Skeletal muscle cell (primary cell): ENCODE results near the gene TACR2.

Experiments
- DNase-seq: peaks from one replicate; pipeline ENCODE4 v3.0.0-alpha.2; 2010; ENCODE audit warnings: low read depth
- H3K4me3 ChIP-seq: 2 replicates; pipeline ENCODE4 v1.5.1; 2011; ENCODE audit warnings: low read depth, mild to moderate bottlenecking, control low read depth, low read length, moderate library complexity

The TACR2 gene

GRCh38 chr10:69407621-69408301, 9.0 kb downstream of the TACR2 start:
- no peak overlapping the region for H3K4me3 ChIP-seq
- no peak for DNase-seq

- no peak overlapping the region for H3K4me3 ChIP-seq
- DNase-seq, result no peak
These were observed 9.7 kb downstream of the TACR2 start for GRCh38 chr10:69406816-69407580.

- DNase-seq, result no peak
- H3K4me3 ChIP-seq, result no peak overlapping the region
These were observed 10.4 kb downstream of the TACR2 start for GRCh38 chr10:69406302-69406811.

GRCh38 chr10:69405221-69405620, 11.5 kb downstream of the TACR2 start:
- no peak overlapping the region for H3K4me3 ChIP-seq
- no peak for DNase-seq

- no peak for DNase-seq
These were observed 11.9 kb downstream of the TACR2 start for GRCh38 chr10:69404786-69405185.

GRCh38 chr10:69403519-69403918, 13.2 kb downstream of the TACR2 start:
- no peak overlapping the region for H3K4me3 ChIP-seq
- peak; percentile 59 for DNase-seq

More at GRCh38 chr10:69404786-69405185, 11.9 kb downstream of the TACR2 start:
- no peak overlapping the region for H3K4me3 ChIP-seq

- H3K4me3 ChIP-seq, result no peak overlapping the region
- no peak for DNase-seq
These were observed 13.7 kb downstream of the TACR2 start for GRCh38 chr10:69403066-69403465.

GRCh38 chr10:69402386-69402785, 14.3 kb downstream of the TACR2 start:
- H3K4me3 ChIP-seq, result no peak overlapping the region
- no peak for DNase-seq

GRCh38 chr10:69401416-69401815, 15.3 kb downstream of the TACR2 start:
- DNase-seq, result no peak
- no peak overlapping the region for H3K4me3 ChIP-seq

GRCh38 chr10:69400936-69401335, 15.8 kb downstream of the TACR2 start:
- no peak overlapping the region for H3K4me3 ChIP-seq
- no peak for DNase-seq

GRCh38 chr10:69398466-69398865, 18.3 kb downstream of the TACR2 start:
- H3K4me3 ChIP-seq, result no peak overlapping the region
- DNase-seq, result no peak

GRCh38 chr10:69397972-69398371, 18.7 kb downstream of the TACR2 start:
- DNase-seq, result no peak
- H3K4me3 ChIP-seq, result no peak overlapping the region

GRCh38 chr10:69394020-69394419, 22.7 kb downstream of the TACR2 start:
- no peak overlapping the region for H3K4me3 ChIP-seq
- no peak for DNase-seq

- no peak overlapping the region for H3K4me3 ChIP-seq
- DNase-seq, result peak; percentile 30
These were observed 24.2 kb downstream of the TACR2 start for GRCh38 chr10:69392481-69393000.

- no peak overlapping the region for H3K4me3 ChIP-seq
- DNase-seq, result no peak
These were observed 25.6 kb downstream of the TACR2 start for GRCh38 chr10:69391158-69391557.

- no peak overlapping the region for H3K4me3 ChIP-seq
- DNase-seq, result peak; percentile 31
These were observed 26.8 kb downstream of the TACR2 start for GRCh38 chr10:69389827-69390490.

- no peak for DNase-seq
- no peak overlapping the region for H3K4me3 ChIP-seq
These were observed 28.2 kb downstream of the TACR2 start for GRCh38 chr10:69388488-69388887.

GRCh38 chr10:69387500-69387899, 29.2 kb downstream of the TACR2 start:
- no peak for DNase-seq
- H3K4me3 ChIP-seq, result no peak overlapping the region

GRCh38 chr10:69385454-69386350, 31.0 kb downstream of the TACR2 start:
- H3K4me3 ChIP-seq, result no peak overlapping the region
- no peak for DNase-seq
